ENCODE data around the gene CALML3. TPM values are rescaled to one million over a fixed set of nuclear protein-coding genes. Genes with fewer than 3 reads are reported as not detected.

CALML3 gene
- total and polyA plus RNA-seq, 12 donors, result 0.04 TPM; not detected in 11

DNA sequence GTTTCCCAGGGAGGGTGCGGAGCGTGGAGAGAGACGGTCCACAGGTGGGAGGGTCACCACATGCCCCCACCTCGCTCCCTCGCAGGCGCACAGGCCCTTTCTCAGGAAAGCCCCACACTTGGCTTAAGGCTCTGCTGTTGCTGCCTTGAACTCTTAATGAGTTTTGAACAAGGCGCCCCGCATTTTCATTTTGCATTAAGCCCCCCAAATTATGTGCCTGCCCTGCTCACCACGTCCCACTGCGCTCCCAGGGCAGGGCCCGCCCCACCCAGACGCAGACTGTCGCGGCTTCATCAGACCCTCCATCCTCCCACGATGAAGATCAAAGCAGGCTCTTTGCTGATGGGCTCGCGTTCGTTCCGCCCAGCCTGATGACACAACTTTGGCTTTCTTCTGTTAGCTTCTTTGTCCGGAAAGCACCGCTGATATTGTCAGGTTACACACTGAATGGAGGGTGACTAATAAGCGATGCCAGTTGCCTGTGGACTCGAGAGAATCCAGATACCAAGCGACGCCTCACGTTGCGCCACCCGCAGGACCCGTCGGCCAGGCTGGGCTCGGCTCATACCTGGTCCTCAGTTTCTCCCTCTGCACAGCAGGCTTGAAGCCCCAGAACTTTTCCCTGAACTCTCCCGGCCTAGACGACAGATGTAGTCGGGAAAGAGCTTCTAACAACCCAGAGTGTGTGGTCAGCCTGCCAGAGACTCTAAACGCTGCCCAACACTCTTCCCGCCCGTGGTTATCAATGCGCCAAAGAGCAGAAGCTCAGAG, 9.5 kb downstream of the CALML3 start:
- H3K27ac ChIP-seq, result peak overlapping the region in 6 of 10 donors; percentile 8 to 54 (median 26)
- intact Hi-C loops (cut with DNase I), result loop anchor here in 3 of 10 donors (5.0 to 10.0 kb wide), 3 partner anchors 72 to 91 kb away; no protein-coding TSS in a partner anchor
- no peaks in the 10 kb centered on the region for H3K27me3 ChIP-seq
- no peaks in the 10 kb centered on the region for H3K36me3 ChIP-seq
- ATAC-seq (no peak), DNase-seq (no peak)
- H3K4me3 ChIP-seq, result no peak overlapping the region
- peaks cover 0 to 30% (median 7%) of the 10 kb centered on the region in 9 donors for H3K4me1 ChIP-seq
- peaks cover 0 to 3% (median 0%) of the 10 kb centered on the region in 11 donors for H3K9me3 ChIP-seq
- 80 to 81% methylated on average over 38 of the region's 38 CpGs for WGBS, 2 donors
- TF ChIP-seq, protein P1, sequence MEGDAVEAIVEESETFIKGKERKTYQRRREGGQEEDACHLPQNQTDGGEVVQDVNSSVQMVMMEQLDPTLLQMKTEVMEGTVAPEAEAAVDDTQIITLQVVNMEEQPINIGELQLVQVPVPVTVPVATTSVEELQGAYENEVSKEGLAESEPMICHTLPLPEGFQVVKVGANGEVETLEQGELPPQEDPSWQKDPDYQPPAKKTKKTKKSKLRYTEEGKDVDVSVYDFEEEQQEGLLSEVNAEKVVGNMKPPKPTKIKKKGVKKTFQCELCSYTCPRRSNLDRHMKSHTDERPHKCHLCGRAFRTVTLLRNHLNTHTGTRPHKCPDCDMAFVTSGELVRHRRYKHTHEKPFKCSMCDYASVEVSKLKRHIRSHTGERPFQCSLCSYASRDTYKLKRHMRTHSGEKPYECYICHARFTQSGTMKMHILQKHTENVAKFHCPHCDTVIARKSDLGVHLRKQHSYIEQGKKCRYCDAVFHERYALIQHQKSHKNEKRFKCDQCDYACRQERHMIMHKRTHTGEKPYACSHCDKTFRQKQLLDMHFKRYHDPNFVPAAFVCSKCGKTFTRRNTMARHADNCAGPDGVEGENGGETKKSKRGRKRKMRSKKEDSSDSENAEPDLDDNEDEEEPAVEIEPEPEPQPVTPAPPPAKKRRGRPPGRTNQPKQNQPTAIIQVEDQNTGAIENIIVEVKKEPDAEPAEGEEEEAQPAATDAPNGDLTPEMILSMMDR (IDR thresholded peaks at IDR 0.05), result no peak

DNA sequence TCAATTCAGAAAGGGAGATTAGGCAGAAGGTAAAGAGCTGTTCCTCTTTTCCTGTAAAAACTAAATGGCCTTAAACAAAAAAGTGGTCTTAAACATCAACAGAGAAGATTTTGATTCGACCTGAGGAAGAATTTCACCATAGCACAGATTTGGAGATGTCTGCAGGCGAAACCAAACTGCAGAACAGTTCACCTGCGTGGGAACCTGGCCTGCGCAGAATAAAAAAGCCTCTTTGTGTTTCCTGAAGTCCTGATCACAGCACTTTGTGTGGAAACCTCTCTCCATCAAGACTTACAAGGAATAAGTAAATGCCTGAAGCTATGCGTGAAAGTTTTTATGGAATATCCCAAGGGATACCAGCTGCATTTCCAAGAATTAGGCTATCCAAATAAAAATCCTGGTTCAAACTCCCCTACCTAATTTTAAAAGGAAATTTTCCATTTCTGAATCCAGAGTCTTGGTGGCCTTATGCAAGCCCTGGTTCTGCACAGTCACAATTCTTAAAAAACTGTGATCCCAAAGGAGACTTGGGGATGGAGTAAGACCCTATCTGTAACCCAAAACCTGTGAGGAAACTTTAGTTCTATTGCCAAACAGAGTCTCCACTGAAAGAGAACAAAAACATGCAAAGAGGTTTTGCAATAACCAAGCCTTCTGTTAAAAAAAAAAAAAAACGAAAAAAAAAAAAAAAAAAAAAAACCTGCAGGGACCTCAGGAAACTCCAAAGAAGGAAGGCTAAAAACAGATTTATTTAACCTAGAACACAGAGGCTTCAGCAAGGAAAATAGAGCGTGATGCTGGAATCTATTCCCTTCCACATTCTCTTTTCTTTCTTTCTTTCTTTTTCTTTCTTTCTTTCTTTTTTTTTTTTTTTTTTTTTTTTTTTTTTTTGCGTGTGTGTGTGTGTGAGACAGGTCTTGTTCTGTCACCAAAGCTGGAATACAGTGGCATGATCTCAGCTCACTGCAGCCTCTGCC, 10.4 kb downstream of the CALML3 start:
- Histone ChIP-seq H3K27me3 (no peaks in the 10 kb centered on the region), H3K9me3 (peaks cover 0 to 3% (median 0%) of the 10 kb centered on the region in 11 donors), H3K27ac (peak overlapping the region in 6 of 10 donors; percentile 8 to 54 (median 26)), H3K4me1 (peaks cover 0 to 25% (median 7%) of the 10 kb centered on the region in 9 donors), H3K36me3 (no peaks in the 10 kb centered on the region), H3K4me3 (no peak overlapping the region)
- ATAC-seq (peak; percentile 54 to 91 (median 78)), DNase-seq (no peak)
- TF ChIP-seq, protein P1 (IDR thresholded peaks at IDR 0.05), result no peak
- intact Hi-C loops (cut with DNase I), result loop anchor here in 3 of 10 donors (5.0 to 10.0 kb wide), 6 partner anchors 73 to 93 kb away; no protein-coding TSS in a partner anchor
- WGBS, 2 donors, result 64 to 70% methylated on average over 7 to 8 of the region's 8 CpGs

DNA sequence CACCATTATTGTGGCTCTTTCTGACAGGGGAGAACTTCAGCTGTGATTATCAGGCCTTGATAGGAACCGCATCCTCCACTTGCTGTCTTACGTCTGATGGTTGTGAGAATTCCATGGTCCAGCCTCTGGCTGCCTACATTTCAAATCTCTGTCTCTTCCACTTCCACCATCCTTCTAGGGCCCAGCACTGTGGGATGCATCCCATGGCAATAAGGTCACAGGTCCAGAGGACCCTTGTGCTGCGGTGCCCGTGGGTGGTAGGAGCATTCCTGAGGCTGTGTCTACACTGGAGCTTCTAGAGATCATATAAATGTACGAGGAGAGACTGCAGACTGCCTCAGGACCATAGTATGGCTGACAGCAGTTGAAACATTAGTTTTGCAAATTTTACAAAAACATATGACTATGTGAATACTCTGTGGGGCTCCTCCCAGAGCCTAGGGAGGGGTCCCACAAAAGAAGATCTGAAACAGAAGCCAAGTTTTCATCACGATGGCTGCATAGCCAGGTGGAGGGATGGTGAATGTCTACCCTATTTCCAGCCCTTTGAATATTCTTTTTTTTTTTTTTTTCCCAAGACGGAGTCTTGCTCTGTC, 11.8 kb downstream of the CALML3 start:
- no peak for ATAC-seq
- H3K4me1 ChIP-seq, result peaks cover 0 to 25% (median 7%) of the 10 kb centered on the region in 9 donors

More for the DNA sequence above, 11.8 kb downstream of the CALML3 start:
- TF ChIP-seq, protein P1 (IDR thresholded peaks at IDR 0.05), result no peak
- Histone ChIP-seq H3K36me3 (no peaks in the 10 kb centered on the region), H3K9me3 (peaks cover 0 to 13% (median 0%) of the 10 kb centered on the region in 11 donors), H3K4me3 (no peak overlapping the region), H3K27ac (no peak overlapping the region), H3K27me3 (no peaks in the 10 kb centered on the region)
- intact Hi-C loops (cut with DNase I), result loop anchor here in 3 of 10 donors (5.0 to 10.0 kb wide), 5 partner anchors 78 to 94 kb away; no protein-coding TSS in a partner anchor
- DNase-seq, result no peak
- WGBS, 2 donors, result 94 to 95% methylated on average over 7 of the region's 7 CpGs

All from heart right ventricle (tissue), 16 donors.